ENCODE measurements around the gene CREB3L1. TPM values are rescaled to one million over a fixed set of nuclear protein-coding genes. Genes with fewer than 3 reads are reported as not detected.
A peak's percentile ranks its signal among the peaks of the same experiment; 100 is the strongest.

Gene CREB3L1
- total and polyA plus RNA-seq, 2 of the 13 experiments (the other 11 are each of a cell fraction or from before 2014, with no cell fraction given), result not detected

GRCh38 chr11:46326813-46327416 lies 49.5 kb downstream of the CREB3L1 start:
- no TSS peak for BruUV-seq (replicated peaks)
- no peak overlapping the region for H3K9ac ChIP-seq (ENCODE audit: insufficient read depth, low read depth, low read length)
- H3K4me2 ChIP-seq (ENCODE audit: low read depth, low read length), result no peak overlapping the region
- H3K36me3 ChIP-seq (replicated peaks in 1 of 2; ENCODE audit: control insufficient read depth in 1 of 2, insufficient read depth in 2 of 2, low read length in 2 of 2), result no peaks in the 10 kb centered on the region
- DNase-seq (ENCODE audit: low spot score) (no peak), ATAC-seq (no peak), FAIRE-seq (no peak)
- TF ChIP-seq ZNF121 (CRISPR knock-in tag; IDR thresholded peaks at IDR 0.05) (peak; percentile 70), TBL1XR1 (IDR thresholded peaks at IDR 0.05; ENCODE audit: borderline replicate concordance, low read length, partially characterized antibody) (no peak), ETV5 (CRISPR knock-in tag; IDR thresholded peaks at IDR 0.05; ENCODE audit: borderline replicate concordance) (no peak), ZUFSP (CRISPR knock-in tag; IDR thresholded peaks at IDR 0.05; ENCODE audit: borderline replicate concordance) (no peak)
- in situ Hi-C loops (cut with HindIII; ENCODE audit: extremely low pct_ligation_motif_present, low pct_unique_long_range_greater_than_20kb), result no loop called here
- intact Hi-C loops (cut with micrococcal nuclease; ENCODE audit: unreplicated experiment), result no loop called here
- H3K9me3 ChIP-seq (ENCODE audit: low read length), result no peaks in the 10 kb centered on the region
- H4K20me1 ChIP-seq (ENCODE audit: insufficient read depth, low read length), result peaks cover 1% of the 10 kb centered on the region; the same call in 1 of the 2 replicates
- no peaks in the 10 kb centered on the region for H3K79me2 ChIP-seq (ENCODE audit: insufficient read depth, low read length)
- peaks cover 11 to 56% of the 10 kb centered on the region in 2 experiments for H3K27me3 ChIP-seq (ENCODE audit: control insufficient read depth in 1 of 2, insufficient read depth in 2 of 2, low read length in 2 of 2)
- POLR2A ChIA-PET, result no interaction called here
- no peak overlapping the region for H3K4me3 ChIP-seq (replicated peaks in 1 of 3; ENCODE audit: insufficient read depth in 1 of 3, low read depth in 2 of 3, low read length in 3 of 3)
- no peak overlapping the region for H2AFZ ChIP-seq (ENCODE audit: low read length)
- H3K4me1 ChIP-seq (ENCODE audit: insufficient read depth, low read length), result no peaks in the 10 kb centered on the region
- WGBS (ENCODE audit: low lambda C conversion rate), result 17% methylated on average over 10 of the region's 10 CpGs
- CTCF ChIA-PET (ENCODE audit: low intra/inter-chr PET ratio, low total read pairs), result no interaction called here
- no peak overlapping the region for H3K27ac ChIP-seq (ENCODE audit: extremely low read length, insufficient read depth, low read length)

- FAIRE-seq, result no peak
- H2AFZ ChIP-seq (ENCODE audit: low read length), result no peak overlapping the region
- BruUV-seq (replicated peaks), result no TSS peak
Observed at GRCh38 chr11:46327829-46328228, 50.4 kb downstream of the CREB3L1 start.

More at GRCh38 chr11:46327829-46328228, 50.4 kb downstream of the CREB3L1 start:
- peaks cover 15 to 62% of the 10 kb centered on the region in 2 experiments for H3K27me3 ChIP-seq (ENCODE audit: control insufficient read depth in 1 of 2, insufficient read depth in 2 of 2, low read length in 2 of 2)
- H3K4me1 ChIP-seq (ENCODE audit: insufficient read depth, low read length), result no peaks in the 10 kb centered on the region
- no peak overlapping the region for H3K27ac ChIP-seq (ENCODE audit: extremely low read length, insufficient read depth, low read length)
- TF ChIP-seq ZMYM3 (CRISPR knock-in tag; IDR thresholded peaks at IDR 0.05) (no peak), RFX1 (IDR thresholded peaks at IDR 0.05) (no peak), GLI4 (CRISPR knock-in tag; IDR thresholded peaks at IDR 0.05; ENCODE audit: borderline replicate concordance) (no peak), ELF4 (CRISPR knock-in tag; IDR thresholded peaks at IDR 0.05; ENCODE audit: borderline replicate concordance) (no peak), ZNF501 (CRISPR knock-in tag; IDR thresholded peaks at IDR 0.05) (no peak), IKZF1 (IDR thresholded peaks at IDR 0.05) (no peak), HDAC2 (CRISPR knock-in tag; IDR thresholded peaks at IDR 0.05) (no peak), KDM2A (CRISPR knock-in tag; IDR thresholded peaks at IDR 0.05; ENCODE audit: borderline replicate concordance, low read depth) (no peak), ZNF33A (CRISPR knock-in tag; IDR thresholded peaks at IDR 0.05; ENCODE audit: borderline replicate concordance) (no peak), ZNF614 (CRISPR knock-in tag; IDR thresholded peaks at IDR 0.05; ENCODE audit: borderline replicate concordance) (no peak), STAT5B (CRISPR knock-in tag; IDR thresholded peaks at IDR 0.05) (no peak), PLRG1 (conservative IDR thresholded peaks at IDR 0.05) (no peak)
- DNase-seq (ENCODE audit: low spot score), result no peak
- intact Hi-C loops (cut with micrococcal nuclease; ENCODE audit: unreplicated experiment), result no loop called here
- 35% methylated on average over 4 of the region's 8 CpGs for WGBS (ENCODE audit: low lambda C conversion rate)
- no peak for ATAC-seq
- POLR2A ChIA-PET, result no interaction called here
- CTCF ChIA-PET (ENCODE audit: low intra/inter-chr PET ratio, low total read pairs), result no interaction called here
- no peak overlapping the region for H3K4me2 ChIP-seq (ENCODE audit: low read depth, low read length)
- peaks cover 7% of the 10 kb centered on the region; the same call in 1 of the 2 replicates for H4K20me1 ChIP-seq (ENCODE audit: insufficient read depth, low read length)
- no peaks in the 10 kb centered on the region for H3K36me3 ChIP-seq (replicated peaks in 1 of 2; ENCODE audit: control insufficient read depth in 1 of 2, insufficient read depth in 2 of 2, low read length in 2 of 2)
- in situ Hi-C loops (cut with HindIII; ENCODE audit: extremely low pct_ligation_motif_present, low pct_unique_long_range_greater_than_20kb), result no loop called here
- H3K9me3 ChIP-seq (ENCODE audit: low read length), result no peaks in the 10 kb centered on the region
- no peaks in the 10 kb centered on the region for H3K79me2 ChIP-seq (ENCODE audit: insufficient read depth, low read length)
- no peak overlapping the region for H3K4me3 ChIP-seq (replicated peaks in 1 of 3; ENCODE audit: insufficient read depth in 1 of 3, low read depth in 2 of 3, low read length in 3 of 3)
- no peak overlapping the region for H3K9ac ChIP-seq (ENCODE audit: insufficient read depth, low read depth, low read length)
